Hepatocyte (in vitro differentiated cells): ENCODE results near the gene DCST1. TPM values are rescaled to one million over a fixed set of nuclear protein-coding genes. Genes with fewer than 3 reads are reported as not detected.

Experiments used
- DNase-seq: peaks from one replicate; pipeline ENCODE4 v3.0.0-alpha.2; 2016; ENCODE audit warnings: low spot score
- H2AFZ ChIP-seq: fragments of 200-600 bp; sonication (generic); 2 replicates; pipeline ENCODE4 v1.6.0; 2016; ENCODE audit warnings: antibody characterized with exemption, mild to moderate bottlenecking
- H3K27ac ChIP-seq: fragments of 200-600 bp; sonication (generic); 2 replicates; pipeline ENCODE4 v1.5.1; 2016; ENCODE audit warnings: mild to moderate bottlenecking
- H3K27me3 ChIP-seq: fragments of 200-600 bp; sonication (generic); 2 replicates; pipeline ENCODE4 v1.6.1; 2016
- H3K36me3 ChIP-seq: fragments of 200-600 bp; sonication (generic); replicated peaks from 2 replicates; pipeline ENCODE4 v1.5.1; 2016; ENCODE audit warnings: low read depth; ENCODE audit not compliant: insufficient read depth
- H3K4me1 ChIP-seq: fragments of 200-600 bp; sonication (generic); 2 replicates; pipeline ENCODE4 v1.5.1; 2016; ENCODE audit warnings: mild to moderate bottlenecking, moderate library complexity; ENCODE audit not compliant: insufficient read depth
- H3K4me2 ChIP-seq: fragments of 200-600 bp; sonication (generic); 2 replicates; pipeline ENCODE4 v1.6.0; 2016
- H3K4me3 ChIP-seq: fragments of 200-600 bp; sonication (generic); 2 replicates; pipeline ENCODE4 v1.5.1; 2016; ENCODE audit warnings: mild to moderate bottlenecking
- H3K79me2 ChIP-seq: fragments of 200-600 bp; sonication (generic); 2 replicates; pipeline ENCODE4 v1.6.0; 2017; ENCODE audit warnings: mild to moderate bottlenecking
- H3K9me2 ChIP-seq: fragments of 200-600 bp; sonication (generic); replicated peaks from 2 replicates; pipeline ENCODE4 v1.6.0; 2017; ENCODE audit warnings: mild to moderate bottlenecking; ENCODE audit not compliant: insufficient read depth
- H3K9me3 ChIP-seq: fragments of 200-600 bp; sonication (generic); 2 replicates; pipeline ENCODE4 v1.5.1; 2016; ENCODE audit warnings: low read depth, mild to moderate bottlenecking
- H4K20me1 ChIP-seq: fragments of 200-600 bp; sonication (generic); 2 replicates; pipeline ENCODE4 v1.6.0; 2016; ENCODE audit warnings: mild to moderate bottlenecking; ENCODE audit not compliant: insufficient read depth, poor library complexity, severe bottlenecking
- CTCF ChIP-seq: fragments of 200-600 bp; sonication (generic); IDR thresholded peaks from 2 replicates; pipeline ENCODE4 v1.5.1; 2016; ENCODE audit warnings: antibody characterized with exemption, mild to moderate bottlenecking; ENCODE audit not compliant: poor library complexity
- EZH2 ChIP-seq: fragments of 200-600 bp; sonication (generic); IDR thresholded peaks from 2 replicates; pipeline ENCODE4 v1.6.1; 2016; ENCODE audit warnings: antibody characterized with exemption, mild to moderate bottlenecking, borderline replicate concordance
- EZH2phosphoT487 ChIP-seq: fragments of 200-600 bp; sonication (generic); IDR thresholded peaks from one replicate; pipeline ENCODE4 v1.6.1; 2018; ENCODE audit warnings: antibody characterized with exemption, mild to moderate bottlenecking, low read depth, moderate library complexity; ENCODE audit not compliant: unreplicated experiment, severe bottlenecking
- WGBS: methylation state at CpG from one replicate; pipeline ENCODE4 v1.1.6; 2016; ENCODE audit warnings: low lambda C conversion rate; ENCODE audit errors: missing lambda C conversion rate; 5-methylcytosine and 5-hydroxymethylcytosine counted together
- polyA plus RNA-seq: library from polyadenylated mRNA; unstranded; fragments of >200 nt; fragmentation: Nextera tagmentation; extraction: Ambion mirVana; gene quantifications from 2 replicates; pipeline ENCODE4 v1.2.1, GENCODE V29; 2016
- total RNA-seq: library from RNA; depleted of rRNA; stranded (reverse); fragments of >200 nt; gene quantifications from 2 replicates; pipeline ENCODE4 v1.2.3, GENCODE V29; 2014

Gene DCST1
- total and polyA plus RNA-seq, 2 experiments from 2014 or later: 0.60 TPM; not detected in 1

- Histone ChIP-seq H3K4me3 (no peak overlapping the region), H3K9me3 (no peaks in the 10 kb centered on the region), H3K9me2 (no peaks in the 10 kb centered on the region), H4K20me1 (peaks cover 2% of the 10 kb centered on the region), H3K4me2 (peak overlapping the region; percentile 94), H3K27me3 (peaks cover 28% of the 10 kb centered on the region), H3K27ac (peak overlapping the region; percentile 89), H2AFZ (no peak overlapping the region), H3K36me3 (no peaks in the 10 kb centered on the region), H3K79me2 (no peaks in the 10 kb centered on the region), H3K4me1 (peaks cover 28% of the 10 kb centered on the region)
- no peak for TF ChIP-seq EZH2phosphoT487
- peak; percentile 95 for TF ChIP-seq CTCF
- DNase-seq: peak; percentile 73
- WGBS: 31% methylated on average over 8 of the region's 24 CpGs
Measured at GRCh38 chr1:155086128-155086741, 52.6 kb downstream of the DCST1 start.

GRCh38 chr1:155086856-155087535 is 53.4 kb downstream of the DCST1 start:
- no peak overlapping the region for H3K4me3 ChIP-seq
- H3K27me3 ChIP-seq: peaks cover 20% of the 10 kb centered on the region
- WGBS: 74% methylated on average over 8 of the region's 8 CpGs
- no peak overlapping the region for H3K27ac ChIP-seq
- DNase-seq: no peak
- TF ChIP-seq CTCF: no peak
- TF ChIP-seq EZH2: no peak
- no peak for TF ChIP-seq EZH2phosphoT487
- no peaks in the 10 kb centered on the region for H3K9me3 ChIP-seq
- peaks cover 2% of the 10 kb centered on the region for H4K20me1 ChIP-seq
- H3K4me1 ChIP-seq: peaks cover 21% of the 10 kb centered on the region
- no peaks in the 10 kb centered on the region for H3K36me3 ChIP-seq
- no peaks in the 10 kb centered on the region for H3K9me2 ChIP-seq
- no peak overlapping the region for H3K4me2 ChIP-seq
- no peaks in the 10 kb centered on the region for H3K79me2 ChIP-seq
- no peak overlapping the region for H2AFZ ChIP-seq

- peaks cover 4% of the 10 kb centered on the region for H3K4me1 ChIP-seq
- H3K36me3 ChIP-seq: no peaks in the 10 kb centered on the region
- no peaks in the 10 kb centered on the region for H3K9me2 ChIP-seq
- 31% methylated on average over 29 of the region's 29 CpGs for WGBS
- H3K79me2 ChIP-seq: no peaks in the 10 kb centered on the region
- peak; percentile 88 for DNase-seq
- no peak overlapping the region for H3K4me3 ChIP-seq
- H3K27ac ChIP-seq: no peak overlapping the region
- H3K9me3 ChIP-seq: no peaks in the 10 kb centered on the region
- H3K4me2 ChIP-seq: peak overlapping the region; percentile 53
- no peak overlapping the region for H2AFZ ChIP-seq
- H3K27me3 ChIP-seq: no peaks in the 10 kb centered on the region
- TF ChIP-seq EZH2 (no peak), CTCF (peak; percentile 92)
- no peaks in the 10 kb centered on the region for H4K20me1 ChIP-seq
Measured at GRCh38 chr1:155091071-155092051, 57.7 kb downstream of the DCST1 start.
